ENCODE data around the gene POLR1A. TPM values are rescaled to one million over a fixed set of nuclear protein-coding genes. Genes with fewer than 3 reads are reported as not detected.

Gene POLR1A
- total RNA-seq, 6 donors from 2014 or later: 12.0 to 25.8 (median 22.1) TPM

- Histone ChIP-seq H3K36me3 (no peaks in the 10 kb centered on the region), H3K9me3 (no peaks in the 10 kb centered on the region), H3K27me3 (no peaks in the 10 kb centered on the region), H3K4me1 (peaks cover 5 to 20% (median 11%) of the 10 kb centered on the region in 4 donors), H3K27ac (no peak overlapping the region), H3K4me3 (no peak overlapping the region)
- ATAC-seq (ENCODE audit: low FRiP score in 2 of 2) (peak in 1 of 2 donors; percentile 32), DNase-seq (no peak)
- WGBS, 2 donors: 84 to 89% methylated on average over 7 to 9 of the region's 9 CpGs
- TF ChIP-seq CTCF (IDR thresholded peaks at IDR 0.05) (no peak), POLR2AphosphoS5 (IDR thresholded peaks at IDR 0.05) (no peak), POLR2A (IDR thresholded peaks at IDR 0.05) (no peak), EP300 (IDR thresholded peaks at IDR 0.05) (no peak)
Observed at GRCh38 chr2:85976106-85976920, 129.4 kb downstream of the POLR1A start.

- H3K36me3 ChIP-seq: no peaks in the 10 kb centered on the region
- H3K4me3 ChIP-seq: no peak overlapping the region
- DNase-seq (no peak), ATAC-seq (ENCODE audit: low FRiP score in 2 of 2) (no peak)
- H3K9me3 ChIP-seq: no peaks in the 10 kb centered on the region
- H3K4me1 ChIP-seq: peaks cover 5 to 20% (median 11%) of the 10 kb centered on the region in 4 donors
- TF ChIP-seq EP300 (IDR thresholded peaks at IDR 0.05) (no peak), POLR2A (IDR thresholded peaks at IDR 0.05) (no peak), CTCF (IDR thresholded peaks at IDR 0.05) (no peak), POLR2AphosphoS5 (IDR thresholded peaks at IDR 0.05) (no peak)
- H3K27ac ChIP-seq: no peak overlapping the region
- no peaks in the 10 kb centered on the region for H3K27me3 ChIP-seq
- WGBS, 2 donors: 59 to 64% methylated on average over 4 of the region's 4 CpGs
Observed at GRCh38 chr2:85975581-85975980, 130.1 kb downstream of the POLR1A start.

GRCh38 chr2:85974390-85974789 is 131.3 kb downstream of the POLR1A start:
- Histone ChIP-seq H3K4me3 (no peak overlapping the region), H3K9me3 (no peaks in the 10 kb centered on the region), H3K27ac (peak overlapping the region in 1 of 4 donors; percentile 15), H3K36me3 (no peaks in the 10 kb centered on the region), H3K27me3 (no peaks in the 10 kb centered on the region), H3K4me1 (peaks cover 5 to 18% (median 8%) of the 10 kb centered on the region in 4 donors)
- DNase-seq: no peak
- ATAC-seq (ENCODE audit: low FRiP score in 2 of 2): peak in 1 of 2 donors; percentile 38
- 67 to 75% methylated on average over 1 of the region's 1 CpG for WGBS, 2 donors
- TF ChIP-seq CTCF (IDR thresholded peaks at IDR 0.05) (no peak), POLR2A (IDR thresholded peaks at IDR 0.05) (no peak), EP300 (IDR thresholded peaks at IDR 0.05) (no peak), POLR2AphosphoS5 (IDR thresholded peaks at IDR 0.05) (no peak)

- no peak for TF ChIP-seq POLR2AphosphoS5 (IDR thresholded peaks at IDR 0.05)
- TF ChIP-seq POLR2A (IDR thresholded peaks at IDR 0.05): no peak
- TF ChIP-seq CTCF (IDR thresholded peaks at IDR 0.05): no peak
- no peak for TF ChIP-seq EP300 (IDR thresholded peaks at IDR 0.05)
- 24 to 55% methylated on average over 1 of the region's 1 CpG for WGBS, 2 donors
- H3K4me3 ChIP-seq: no peak overlapping the region
- H3K4me1 ChIP-seq: peaks cover 0 to 3% (median 0%) of the 10 kb centered on the region in 4 donors
- H3K27me3 ChIP-seq: no peaks in the 10 kb centered on the region
- H3K9me3 ChIP-seq: no peaks in the 10 kb centered on the region
- H3K27ac ChIP-seq: no peak overlapping the region
- DNase-seq (no peak), ATAC-seq (ENCODE audit: low FRiP score in 2 of 2) (no peak)
- no peaks in the 10 kb centered on the region for H3K36me3 ChIP-seq
Observed at GRCh38 chr2:85972355-85972754, 133.3 kb downstream of the POLR1A start.

- H3K27me3 ChIP-seq: no peaks in the 10 kb centered on the region
- peaks cover 0 to 3% (median 0%) of the 10 kb centered on the region in 4 donors for H3K4me1 ChIP-seq
- TF ChIP-seq POLR2A (IDR thresholded peaks at IDR 0.05): no peak
- TF ChIP-seq CTCF (IDR thresholded peaks at IDR 0.05): no peak
- TF ChIP-seq POLR2AphosphoS5 (IDR thresholded peaks at IDR 0.05): no peak
- no peak for TF ChIP-seq EP300 (IDR thresholded peaks at IDR 0.05)
- no peaks in the 10 kb centered on the region for H3K9me3 ChIP-seq
- no peaks in the 10 kb centered on the region for H3K36me3 ChIP-seq
- H3K27ac ChIP-seq: no peak overlapping the region
- DNase-seq (no peak), ATAC-seq (ENCODE audit: low FRiP score in 2 of 2) (no peak)
- H3K4me3 ChIP-seq: no peak overlapping the region
Observed at GRCh38 chr2:85971366-85971765, 134.3 kb downstream of the POLR1A start.

Measured in upper lobe of left lung (tissue), 6 donors.